ENCODE results near the gene RAI1. TPM values are rescaled to one million over a fixed set of nuclear protein-coding genes. Genes with fewer than 3 reads are reported as not detected.
A peak's percentile ranks its signal among the peaks of the same experiment; 100 is the strongest.

Gene RAI1
- total RNA-seq, 3 donors from 2014 or later, result 12.9 to 29.2 (median 17.0) TPM

- intact Hi-C loops (cut with DNase I, micrococcal nuclease), result no loop called here
- DNase-seq, result no peak
- ATAC-seq, result no peak
- no peak for TF ChIP-seq CTCF (IDR thresholded peaks at IDR 0.05)
- H3K4me3 ChIP-seq, result no peak overlapping the region
- H3K9me3 ChIP-seq, result no peaks in the 10 kb centered on the region
- peaks cover 26% of the 10 kb centered on the region for H3K4me1 ChIP-seq (ENCODE audit: low read depth)
- no peaks in the 10 kb centered on the region for H3K36me3 ChIP-seq (ENCODE audit: low read depth)
These were observed 97.9 kb downstream of the RAI1 start for GRCh38 chr17:17779015-17779611.

- Histone ChIP-seq H3K36me3 (ENCODE audit: low read depth) (no peaks in the 10 kb centered on the region), H3K9me3 (no peaks in the 10 kb centered on the region), H3K4me3 (no peak overlapping the region), H3K4me1 (ENCODE audit: low read depth) (peaks cover 21% of the 10 kb centered on the region)
- intact Hi-C loops (cut with DNase I, micrococcal nuclease), result loop anchor here in 1 of 2 donors (10.0 kb wide), 1 partner anchor 96 kb away; the partner anchor contains the start of gene RAI1
- DNase-seq, result no peak
- TF ChIP-seq CTCF (IDR thresholded peaks at IDR 0.05), result no peak
- ATAC-seq, result no peak
These were observed 99.8 kb downstream of the RAI1 start for GRCh38 chr17:17780922-17781590.

- no peak for TF ChIP-seq CTCF (IDR thresholded peaks at IDR 0.05)
- no peaks in the 10 kb centered on the region for H3K36me3 ChIP-seq (ENCODE audit: low read depth)
- no peaks in the 10 kb centered on the region for H3K9me3 ChIP-seq
- ATAC-seq, result peak; percentile 40
- DNase-seq, result peak in 2 of 3 donors; percentile 61 to 74
- H3K4me3 ChIP-seq, result no peak overlapping the region
- peaks cover 21% of the 10 kb centered on the region for H3K4me1 ChIP-seq (ENCODE audit: low read depth)
- intact Hi-C loops (cut with DNase I, micrococcal nuclease), result loop anchor here in 1 of 2 donors (10.0 kb wide), 1 partner anchor 97 kb away; the partner anchor contains the start of gene RAI1
These were observed 100.6 kb downstream of the RAI1 start for GRCh38 chr17:17781591-17782496.

- Histone ChIP-seq H3K4me1 (ENCODE audit: low read depth) (peaks cover 21% of the 10 kb centered on the region), H3K36me3 (ENCODE audit: low read depth) (no peaks in the 10 kb centered on the region), H3K4me3 (peak overlapping the region; percentile 11), H3K9me3 (no peaks in the 10 kb centered on the region)
- DNase-seq, result peak in 2 of 3 donors; percentile 43 to 59
- no peak for TF ChIP-seq CTCF (IDR thresholded peaks at IDR 0.05)
- peak; percentile 40 for ATAC-seq
- intact Hi-C loops (cut with DNase I, micrococcal nuclease), result loop anchor here in 1 of 2 donors (10.0 kb wide), 1 partner anchor 98 kb away; the partner anchor contains the start of gene RAI1
These were observed 101.4 kb downstream of the RAI1 start for GRCh38 chr17:17782523-17783115.
